ENCODE measurements around the gene KREMEN2. TPM values are rescaled to one million over a fixed set of nuclear protein-coding genes. Genes with fewer than 3 reads are reported as not detected.
A peak's percentile ranks its signal among the peaks of the same experiment; 100 is the strongest.

KREMEN2 gene
- total and polyA plus RNA-seq, 2 of the 13 experiments (the other 11 are each of a cell fraction or from before 2014, with no cell fraction given) = 0.48 to 1.2 TPM

DNA sequence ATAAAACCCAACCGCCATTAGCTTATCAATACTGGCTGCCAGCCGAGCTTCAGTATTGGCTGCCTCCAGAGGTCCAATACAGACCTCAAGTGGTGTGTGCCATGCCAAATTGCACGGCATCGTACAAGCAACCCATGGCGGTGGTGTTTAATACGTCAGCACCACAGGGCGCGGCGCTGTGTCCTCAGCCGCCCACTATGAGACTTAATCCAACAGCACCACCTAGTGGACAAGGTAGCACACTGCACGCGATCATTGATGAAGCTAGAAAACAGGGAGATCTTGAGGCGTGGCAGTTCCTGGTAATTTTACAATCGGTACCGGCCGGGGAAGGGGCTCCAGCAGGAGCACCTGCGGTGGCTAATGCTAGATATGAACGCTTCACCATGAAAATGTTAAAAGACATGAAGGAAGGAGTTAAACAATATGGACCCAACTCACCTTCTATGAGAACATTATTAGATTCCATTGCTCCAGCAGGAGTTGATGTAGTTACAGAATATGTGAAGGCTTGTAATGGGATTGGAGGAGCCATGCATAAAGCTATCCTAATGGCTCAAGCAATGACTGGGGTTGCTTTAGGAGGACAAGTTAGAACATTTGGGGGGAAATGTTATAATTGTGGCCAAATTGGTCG, 36.9 kb upstream of the KREMEN2 start (continued):
- TF ChIP-seq ZFX (CRISPR knock-in tag; IDR thresholded peaks at IDR 0.05; ENCODE audit: low read depth) (no peak), ZNF256 (CRISPR knock-in tag; conservative IDR thresholded peaks at IDR 0.05) (no peak), POLR2A (IDR thresholded peaks at IDR 0.05; ENCODE audit: insufficient read depth in 1 of 2, low read depth in 2 of 2, low read length in 2 of 2) (no peak), ZNF562 (CRISPR knock-in tag; IDR thresholded peaks at IDR 0.05; ENCODE audit: borderline replicate concordance) (no peak), ZNF496 (CRISPR knock-in tag; IDR thresholded peaks at IDR 0.05; ENCODE audit: insufficient replicate concordance) (no peak), ZNF282 (IDR thresholded peaks at IDR 0.05; ENCODE audit: partially characterized antibody) (no peak), ZNF33A (CRISPR knock-in tag; IDR thresholded peaks at IDR 0.05; ENCODE audit: borderline replicate concordance) (no peak), EP300 (IDR thresholded peaks at IDR 0.05; ENCODE audit: low read depth in 2 of 2, low read length in 2 of 2) (no peak), EP300 (CRISPR knock-in tag; IDR thresholded peaks at IDR 0.05; ENCODE audit: borderline replicate concordance) (no peak), U2AF1 (optimal IDR thresholded peaks at IDR 0.05; ENCODE audit: low read depth, low read length) (no peak), XBP1 (CRISPR knock-in tag; IDR thresholded peaks at IDR 0.05) (peak; percentile 48; the same call in 1 of the 2 replicates), KMT2B (CRISPR knock-in tag; IDR thresholded peaks at IDR 0.05) (no peak), ATF1 (CRISPR knock-in tag; IDR thresholded peaks at IDR 0.05) (0 out of 2 replicates have a peak, but pooled peaks have one; percentile 17), ISL2 (CRISPR knock-in tag; IDR thresholded peaks at IDR 0.05) (peak; percentile 19; the same call in 1 of the 2 replicates)
- TF ChIP-seq, protein P1, sequence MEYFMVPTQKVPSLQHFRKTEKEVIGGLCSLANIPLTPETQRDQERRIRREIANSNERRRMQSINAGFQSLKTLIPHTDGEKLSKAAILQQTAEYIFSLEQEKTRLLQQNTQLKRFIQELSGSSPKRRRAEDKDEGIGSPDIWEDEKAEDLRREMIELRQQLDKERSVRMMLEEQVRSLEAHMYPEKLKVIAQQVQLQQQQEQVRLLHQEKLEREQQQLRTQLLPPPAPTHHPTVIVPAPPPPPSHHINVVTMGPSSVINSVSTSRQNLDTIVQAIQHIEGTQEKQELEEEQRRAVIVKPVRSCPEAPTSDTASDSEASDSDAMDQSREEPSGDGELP (IDR thresholded peaks at IDR 0.05; ENCODE audit: borderline replicate concordance, low read depth) = no peak
- TF ChIP-seq, protein P2, sequence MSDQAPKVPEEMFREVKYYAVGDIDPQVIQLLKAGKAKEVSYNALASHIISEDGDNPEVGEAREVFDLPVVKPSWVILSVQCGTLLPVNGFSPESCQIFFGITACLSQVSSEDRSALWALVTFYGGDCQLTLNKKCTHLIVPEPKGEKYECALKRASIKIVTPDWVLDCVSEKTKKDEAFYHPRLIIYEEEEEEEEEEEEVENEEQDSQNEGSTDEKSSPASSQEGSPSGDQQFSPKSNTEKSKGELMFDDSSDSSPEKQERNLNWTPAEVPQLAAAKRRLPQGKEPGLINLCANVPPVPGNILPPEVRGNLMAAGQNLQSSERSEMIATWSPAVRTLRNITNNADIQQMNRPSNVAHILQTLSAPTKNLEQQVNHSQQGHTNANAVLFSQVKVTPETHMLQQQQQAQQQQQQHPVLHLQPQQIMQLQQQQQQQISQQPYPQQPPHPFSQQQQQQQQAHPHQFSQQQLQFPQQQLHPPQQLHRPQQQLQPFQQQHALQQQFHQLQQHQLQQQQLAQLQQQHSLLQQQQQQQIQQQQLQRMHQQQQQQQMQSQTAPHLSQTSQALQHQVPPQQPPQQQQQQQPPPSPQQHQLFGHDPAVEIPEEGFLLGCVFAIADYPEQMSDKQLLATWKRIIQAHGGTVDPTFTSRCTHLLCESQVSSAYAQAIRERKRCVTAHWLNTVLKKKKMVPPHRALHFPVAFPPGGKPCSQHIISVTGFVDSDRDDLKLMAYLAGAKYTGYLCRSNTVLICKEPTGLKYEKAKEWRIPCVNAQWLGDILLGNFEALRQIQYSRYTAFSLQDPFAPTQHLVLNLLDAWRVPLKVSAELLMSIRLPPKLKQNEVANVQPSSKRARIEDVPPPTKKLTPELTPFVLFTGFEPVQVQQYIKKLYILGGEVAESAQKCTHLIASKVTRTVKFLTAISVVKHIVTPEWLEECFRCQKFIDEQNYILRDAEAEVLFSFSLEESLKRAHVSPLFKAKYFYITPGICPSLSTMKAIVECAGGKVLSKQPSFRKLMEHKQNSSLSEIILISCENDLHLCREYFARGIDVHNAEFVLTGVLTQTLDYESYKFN (CRISPR knock-in tag; conservative IDR thresholded peaks at IDR 0.05) = no peak
- TF ChIP-seq, protein P3, sequence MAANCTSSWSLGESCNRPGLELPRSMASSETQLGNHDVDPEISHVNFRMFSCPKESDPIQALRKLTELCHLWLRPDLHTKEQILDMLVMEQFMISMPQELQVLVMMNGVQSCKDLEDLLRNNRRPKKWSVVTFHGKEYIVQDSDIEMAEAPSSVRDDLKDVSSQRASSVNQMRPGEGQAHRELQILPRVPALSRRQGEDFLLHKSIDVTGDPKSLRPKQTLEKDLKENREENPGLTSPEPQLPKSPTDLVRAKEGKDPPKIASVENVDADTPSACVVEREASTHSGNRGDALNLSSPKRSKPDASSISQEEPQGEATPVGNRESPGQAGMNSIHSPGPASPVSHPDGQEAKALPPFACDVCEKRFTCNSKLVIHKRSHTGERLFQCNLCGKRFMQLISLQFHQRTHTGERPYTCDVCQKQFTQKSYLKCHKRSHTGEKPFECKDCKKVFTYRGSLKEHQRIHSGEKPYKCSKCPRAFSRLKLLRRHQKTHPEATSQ (CRISPR knock-in tag; IDR thresholded peaks at IDR 0.05; ENCODE audit: borderline replicate concordance) = no peak
- TF ChIP-seq, protein P4, sequence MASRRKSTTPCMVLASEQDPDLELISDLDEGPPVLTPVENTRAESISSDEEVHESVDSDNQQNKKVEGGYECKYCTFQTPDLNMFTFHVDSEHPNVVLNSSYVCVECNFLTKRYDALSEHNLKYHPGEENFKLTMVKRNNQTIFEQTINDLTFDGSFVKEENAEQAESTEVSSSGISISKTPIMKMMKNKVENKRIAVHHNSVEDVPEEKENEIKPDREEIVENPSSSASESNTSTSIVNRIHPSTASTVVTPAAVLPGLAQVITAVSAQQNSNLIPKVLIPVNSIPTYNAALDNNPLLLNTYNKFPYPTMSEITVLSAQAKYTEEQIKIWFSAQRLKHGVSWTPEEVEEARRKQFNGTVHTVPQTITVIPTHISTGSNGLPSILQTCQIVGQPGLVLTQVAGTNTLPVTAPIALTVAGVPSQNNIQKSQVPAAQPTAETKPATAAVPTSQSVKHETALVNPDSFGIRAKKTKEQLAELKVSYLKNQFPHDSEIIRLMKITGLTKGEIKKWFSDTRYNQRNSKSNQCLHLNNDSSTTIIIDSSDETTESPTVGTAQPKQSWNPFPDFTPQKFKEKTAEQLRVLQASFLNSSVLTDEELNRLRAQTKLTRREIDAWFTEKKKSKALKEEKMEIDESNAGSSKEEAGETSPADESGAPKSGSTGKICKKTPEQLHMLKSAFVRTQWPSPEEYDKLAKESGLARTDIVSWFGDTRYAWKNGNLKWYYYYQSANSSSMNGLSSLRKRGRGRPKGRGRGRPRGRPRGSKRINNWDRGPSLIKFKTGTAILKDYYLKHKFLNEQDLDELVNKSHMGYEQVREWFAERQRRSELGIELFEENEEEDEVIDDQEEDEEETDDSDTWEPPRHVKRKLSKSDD (CRISPR knock-in tag; IDR thresholded peaks at IDR 0.05; ENCODE audit: low read depth) = peak; percentile 58; the same call in 1 of the 2 replicates

Data from HepG2 (cell line).